NCI-H345 treated with DMSO at 0.1 percent for 48 hours (cell line): ENCODE results near the gene DZANK1.
A peak's percentile ranks its signal among the peaks of the same experiment; 100 is the strongest.
"Not testable (repeated sequence)": the region's sequence is repeated elsewhere in the genome, so short reads cannot be mapped to it uniquely, and the experiment has no call there.

ENCODE experiments used
- DNase-seq: peaks from one replicate; lab custom pipeline; 2025; ENCODE audit not compliant: unreplicated experiment; lab: John Stamatoyannopoulos, UW

The DZANK1 gene

DNA sequence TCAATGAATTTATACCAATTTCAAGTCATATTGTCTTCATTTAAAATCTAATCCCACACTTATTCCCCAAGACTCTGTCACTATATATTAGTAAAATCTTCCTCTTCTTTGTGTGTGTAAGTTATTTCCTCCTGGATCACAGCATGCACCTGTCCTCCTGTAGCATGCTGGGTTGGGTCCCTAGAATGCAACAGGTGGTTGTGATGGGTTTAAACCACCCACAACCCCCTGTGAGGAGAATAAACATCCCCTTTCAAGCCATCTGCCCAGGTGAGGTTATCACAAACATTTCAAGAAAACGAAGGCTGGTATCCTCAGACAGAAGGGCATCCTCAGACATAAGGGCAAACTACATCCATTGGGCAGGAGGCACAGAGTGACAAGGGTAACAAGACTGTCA lies 26.4 kb downstream of the DZANK1 start:
- DNase-seq: peak; percentile 35

DNA sequence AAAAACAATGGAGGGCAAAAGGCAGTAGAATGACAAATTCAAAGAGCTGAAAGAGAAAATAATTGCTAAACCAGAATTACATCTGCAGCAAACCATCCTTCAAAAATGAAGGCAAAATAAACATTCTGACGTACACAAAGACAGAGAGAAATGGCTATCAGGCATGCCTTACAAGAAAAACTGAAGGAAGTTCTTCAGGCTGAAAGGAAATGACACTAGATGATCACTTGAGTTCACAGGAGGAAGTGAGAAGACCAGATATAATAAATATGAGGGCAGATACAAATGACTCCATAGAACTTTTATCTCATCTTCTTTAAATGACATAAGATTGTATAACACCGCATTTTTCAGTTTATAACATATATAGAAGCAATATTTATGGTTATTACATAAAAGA lies 30.0 kb downstream of the DZANK1 start:
- no peak for DNase-seq

GRCh38 chr20:18431206-18431605 lies 35.6 kb downstream of the DZANK1 start:
- DNase-seq: no peak

GRCh38 chr20:18430172-18430826 lies 36.5 kb downstream of the DZANK1 start:
- no peak for DNase-seq

DNA sequence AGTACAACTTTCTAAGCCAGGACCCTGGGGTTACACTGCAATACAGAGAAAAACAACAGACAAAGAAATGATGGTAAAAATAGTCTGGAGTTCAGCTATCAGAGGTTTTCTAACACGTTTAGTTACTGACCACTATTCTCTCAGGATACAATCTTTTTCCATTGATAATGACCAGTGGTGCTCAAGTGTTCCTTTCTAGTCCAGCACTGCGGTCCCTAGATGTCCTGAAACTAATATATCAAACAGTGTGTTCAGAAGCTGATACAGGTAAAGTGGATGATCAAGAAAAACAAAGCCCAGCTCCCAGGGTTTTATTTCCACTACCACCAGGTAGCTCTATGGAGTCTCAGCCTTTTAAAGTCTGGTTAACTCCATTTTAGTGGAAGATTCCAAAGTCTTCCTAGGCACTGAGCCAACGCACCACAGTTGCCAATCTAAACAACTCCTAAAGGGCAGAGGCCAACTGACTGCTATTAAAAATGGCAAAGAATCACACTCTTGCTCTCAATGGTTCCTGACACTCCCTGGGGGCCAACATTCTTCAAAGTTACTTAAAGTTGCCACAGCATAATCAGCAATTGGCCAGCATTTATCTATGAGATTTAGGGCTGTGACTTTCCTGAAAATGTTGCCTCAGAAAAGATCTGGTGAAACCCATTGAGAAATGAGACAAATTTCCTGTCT lies 38.2 kb downstream of the DZANK1 start:
- DNase-seq: no peak

DNA sequence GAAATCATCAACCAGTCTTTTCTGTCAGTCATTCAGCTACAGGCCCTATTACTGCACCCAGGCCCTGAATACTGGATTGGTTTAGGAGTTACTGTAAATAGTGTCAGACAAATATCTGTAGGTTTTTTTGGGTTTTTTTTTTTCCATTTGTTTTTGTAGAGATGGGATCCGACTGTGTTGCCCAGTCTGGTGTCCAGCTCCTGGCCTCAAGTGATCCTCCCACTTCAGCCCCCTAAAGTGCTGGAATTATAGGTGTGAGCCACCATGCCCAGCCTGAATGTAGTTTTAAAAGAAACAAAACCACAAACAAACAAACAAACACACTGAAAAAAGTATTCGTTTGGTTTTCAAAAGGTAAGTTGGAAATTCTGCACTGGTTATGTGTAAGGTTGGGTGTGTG lies 39.6 kb downstream of the DZANK1 start:
- no peak for DNase-seq

GRCh38 chr20:18421608-18422007 lies 45.2 kb downstream of the DZANK1 start:
- DNase-seq: peak; percentile 61

GRCh38 chr20:18416486-18416885 lies 50.3 kb downstream of the DZANK1 start:
- DNase-seq: no peak

- DNase-seq: no peak
These were observed 52.7 kb downstream of the DZANK1 start for GRCh38 chr20:18414140-18414539.

GRCh38 chr20:18412221-18412901 lies 54.5 kb downstream of the DZANK1 start:
- no peak for DNase-seq

DNA sequence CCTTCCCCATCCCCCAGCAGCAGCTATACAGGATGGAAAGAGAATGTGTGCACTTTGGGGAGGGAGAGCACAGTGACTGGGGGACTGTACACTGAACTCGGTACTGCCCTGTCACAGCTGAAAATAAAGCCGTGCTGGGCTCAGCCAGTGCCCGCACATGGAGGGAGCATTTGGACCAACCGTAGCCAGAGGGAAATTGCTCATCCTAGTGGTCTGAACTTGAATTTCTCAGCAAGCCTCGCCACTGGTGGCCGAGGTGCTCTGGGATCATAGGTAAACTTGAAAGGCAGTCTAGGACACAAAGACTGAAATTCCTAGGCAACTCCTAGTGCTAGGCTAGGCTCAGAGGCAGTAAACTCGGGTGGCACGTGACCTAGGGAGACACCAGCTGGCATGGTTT lies 61.0 kb downstream of the DZANK1 start:
- no peak for DNase-seq

DNA sequence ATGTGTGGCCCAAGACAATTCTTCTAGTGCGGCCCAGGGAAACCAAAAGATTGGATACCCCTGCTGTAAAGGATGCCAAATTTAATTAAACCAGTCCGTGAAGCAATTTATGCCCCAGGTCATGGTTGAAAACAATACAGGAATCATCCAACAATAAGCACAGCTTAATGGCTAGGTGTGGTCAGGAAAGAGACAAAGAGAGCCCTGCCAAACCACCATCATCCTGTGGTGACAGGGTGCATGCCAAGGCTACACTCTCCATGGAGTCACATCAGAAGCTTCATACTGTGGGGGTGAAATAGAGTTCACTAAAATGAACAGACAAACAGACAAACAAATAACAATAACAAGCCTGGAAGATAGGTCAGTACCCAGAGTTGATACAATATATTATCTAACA lies 62.7 kb downstream of the DZANK1 start:
- no peak for DNase-seq

DNA sequence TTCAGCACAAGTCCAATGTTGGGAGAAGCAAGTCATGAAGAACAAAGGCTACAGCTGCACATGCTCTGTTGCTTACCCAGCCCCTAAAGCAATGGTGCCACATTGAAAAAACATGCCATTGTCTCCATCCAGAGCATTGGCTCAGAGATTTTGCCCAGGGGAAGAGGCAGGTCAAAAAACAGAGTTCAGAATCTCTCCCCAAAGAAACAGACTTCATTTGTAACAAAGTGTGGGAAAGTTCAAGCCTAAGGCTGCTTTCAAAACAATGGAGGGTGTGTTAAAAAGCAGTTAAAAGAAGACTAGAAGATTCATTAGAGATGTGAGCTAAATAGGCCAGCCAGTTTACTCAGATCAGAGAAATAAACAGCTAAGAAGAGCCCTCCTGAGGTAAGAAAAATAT lies 63.6 kb downstream of the DZANK1 start:
- DNase-seq: no peak

GRCh38 chr20:18401305-18401704 lies 65.5 kb downstream of the DZANK1 start:
- no peak for DNase-seq

GRCh38 chr20:18400460-18400859 lies 66.4 kb downstream of the DZANK1 start:
- DNase-seq: no peak

GRCh38 chr20:18398713-18399112 lies 68.1 kb downstream of the DZANK1 start:
- not testable (repeated sequence) for DNase-seq

GRCh38 chr20:18397030-18397429 lies 69.8 kb downstream of the DZANK1 start:
- no peak for DNase-seq

DNA sequence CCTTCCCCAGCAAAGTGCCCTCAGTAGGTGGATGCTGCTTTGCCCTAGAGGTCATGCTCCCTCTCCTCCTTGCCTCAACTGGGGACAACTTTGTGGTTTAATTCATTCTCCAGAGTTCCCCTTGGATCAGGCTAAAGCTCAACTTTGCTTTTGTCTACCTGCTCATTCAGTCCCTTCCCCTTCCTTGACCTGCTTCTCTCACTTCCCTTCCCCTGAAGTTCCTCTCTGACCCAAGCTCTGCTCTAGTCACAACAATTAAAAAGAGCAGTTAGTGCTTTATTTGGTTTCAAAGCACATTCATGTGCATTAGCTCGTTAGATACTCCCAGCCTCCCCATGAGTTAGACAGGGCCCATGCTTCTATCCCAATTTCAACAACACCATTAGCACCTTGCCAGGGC lies 71.3 kb downstream of the DZANK1 start:
- DNase-seq: no peak

- no peak for DNase-seq
These were observed 72.5 kb downstream of the DZANK1 start for GRCh38 chr20:18394363-18394762.

DNA sequence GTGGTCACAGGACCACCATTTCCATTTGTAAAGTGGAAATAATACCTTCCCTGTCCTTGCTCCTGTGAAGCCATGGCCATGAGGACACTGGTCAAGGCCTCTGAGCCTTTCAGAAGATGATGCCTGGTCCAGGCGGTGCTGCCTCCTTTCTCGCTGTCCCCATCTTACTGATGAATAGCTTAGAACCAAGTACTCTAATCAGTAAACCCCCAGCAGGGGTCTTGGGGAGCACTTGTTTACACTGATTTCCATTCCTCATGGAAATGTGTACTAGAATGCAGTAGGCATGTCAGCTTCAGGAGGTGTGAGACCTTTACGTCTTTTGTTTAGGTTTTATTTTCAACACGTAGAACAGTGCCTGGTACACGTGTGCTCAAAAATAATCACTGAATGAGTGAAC lies 75.1 kb downstream of the DZANK1 start:
- no peak for DNase-seq

DNA sequence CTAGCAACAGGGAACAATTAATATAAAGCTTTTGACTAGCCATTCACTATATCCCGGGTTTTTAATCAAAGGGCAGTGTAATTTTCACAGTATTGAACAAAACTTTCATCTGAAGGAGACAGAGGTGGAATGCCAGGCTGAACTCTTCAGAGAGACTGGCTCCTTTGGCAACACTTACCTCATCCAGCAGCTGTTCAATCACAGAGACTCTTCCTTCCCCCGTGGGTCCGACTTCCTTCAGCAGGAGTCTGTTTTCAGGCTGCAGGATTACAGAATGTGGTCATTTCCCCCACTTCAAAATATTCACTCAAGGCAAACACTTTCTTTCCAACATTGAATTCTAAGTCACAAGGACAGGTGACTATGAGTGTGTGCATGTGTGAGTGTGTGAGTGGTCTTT lies 76.6 kb downstream of the DZANK1 start:
- no peak for DNase-seq

GRCh38 chr20:18388860-18389259 lies 78.0 kb downstream of the DZANK1 start:
- DNase-seq: no peak
